OCI-LY7 (cell line): ENCODE results near the gene OR5A1. TPM values are rescaled to one million over a fixed set of nuclear protein-coding genes. Genes with fewer than 3 reads are reported as not detected.

ENCODE experiments used
- BruUV-seq: library from RNA; stranded (reverse); fragments of 400-500 nt; replicated peaks from 2 replicates; lab custom pipeline; 2021; lab: Mats Ljungman, UMichigan
- CTCF ChIA-PET: fragments of 300-600 bp; sonication (Branson Sonifier 250); formaldehyde crosslinking; loops from one replicate; lab custom pipeline; 2022; ENCODE audit warnings: antibody characterized with exemption; ENCODE audit not compliant: unreplicated experiment; lab: Charles Lee
- POLR2A ChIA-PET: fragments of 300-600 bp; sonication (Branson Sonifier 250); formaldehyde crosslinking; loops from one replicate; lab custom pipeline; 2022; ENCODE audit warnings: antibody characterized with exemption; lab: Charles Lee
- DNase-seq: peaks from one replicate; pipeline ENCODE4 v3.0.0-alpha.2; 2015; ENCODE audit warnings: low spot score
- H2AFZ ChIP-seq: fragments of 200-600 bp; sonication (generic), shearing (Covaris generic); 2 replicates; pipeline ENCODE4 v1.6.1; 2014; ENCODE audit warnings: mild to moderate bottlenecking, antibody characterized with exemption, low read length, moderate library complexity
- H3K27ac ChIP-seq: fragments of 200-600 bp; sonication (generic); 2 replicates; pipeline ENCODE4 v1.5.1; 2014; ENCODE audit warnings: mixed run types, low read depth, mild to moderate bottlenecking, moderate library complexity, low read length, inconsistent platforms; ENCODE audit not compliant: poor library complexity, severe bottlenecking
- H3K36me3 ChIP-seq: fragments of 200-600 bp; sonication (generic); 2 replicates; pipeline ENCODE4 v1.6.1; 2014; ENCODE audit warnings: mild to moderate bottlenecking, antibody characterized with exemption, low read length, moderate library complexity, mixed read lengths; ENCODE audit not compliant: insufficient read depth
- H3K4me1 ChIP-seq: fragments of 200-600 bp; sonication (generic); 2 replicates; pipeline ENCODE4 v1.5.1; 2014; ENCODE audit warnings: mild to moderate bottlenecking, low read length; ENCODE audit not compliant: insufficient read depth, poor library complexity, severe bottlenecking
- H3K4me2 ChIP-seq: fragments of 200-600 bp; sonication (generic); 2 replicates; pipeline ENCODE4 v1.6.1; 2014; ENCODE audit warnings: mild to moderate bottlenecking, low read length
- H3K4me3 ChIP-seq: fragments of 200-600 bp; sonication (generic); 2 replicates; pipeline ENCODE4 v1.5.1; 2014; ENCODE audit warnings: mild to moderate bottlenecking, low read depth, low read length; ENCODE audit not compliant: poor library complexity, severe bottlenecking
- H3K79me2 ChIP-seq: fragments of 200-600 bp; sonication (generic); 2 replicates; pipeline ENCODE4 v1.6.1; 2016; ENCODE audit warnings: low read depth, mild to moderate bottlenecking, low read length, moderate library complexity, mixed read lengths; ENCODE audit not compliant: insufficient read depth
- H3K9me2 ChIP-seq: fragments of 200-600 bp; sonication (generic); 2 replicates; pipeline ENCODE4 v1.6.1; 2016; ENCODE audit warnings: mild to moderate bottlenecking, low read length, mixed read lengths; ENCODE audit not compliant: insufficient read depth
- H3K9me3 ChIP-seq: fragments of 200-600 bp; sonication (generic); 2 replicates; pipeline ENCODE4 v1.6.1; 2014; ENCODE audit warnings: mild to moderate bottlenecking, mixed run types, low read length, mixed read lengths
- H4K20me1 ChIP-seq: fragments of 200-600 bp; sonication (generic); 2 replicates; pipeline ENCODE4 v1.6.1; 2014; ENCODE audit warnings: mild to moderate bottlenecking, antibody characterized with exemption, low read length, moderate library complexity, mixed read lengths; ENCODE audit not compliant: insufficient read depth
- EZH2phosphoT487 ChIP-seq: fragments of 200-600 bp; sonication (generic); IDR thresholded peaks from 2 replicates; pipeline ENCODE4 v1.6.1; 2018; ENCODE audit warnings: low read depth, borderline replicate concordance, mild to moderate bottlenecking, mixed run types, antibody characterized with exemption, low read length, moderate library complexity, mixed read lengths
- intact Hi-C: fragments of 100-400 bp; cut with micrococcal nuclease; formaldehyde crosslinking; loops from one replicate; pipeline ENCODE4 v1.10.0; 2022; ENCODE audit not compliant: unreplicated experiment
- total RNA-seq, 2 experiments: library from RNA; depleted of rRNA in 1 of 2; stranded (reverse); fragments of >200 nt in 1 of 2; shearing (Covaris generic) in 1 of 2; gene quantifications; 2 replicates each; pipeline ENCODE4 v1.2.3, GENCODE V29; 2014 to 2022
- TF ChIP-seq, protein P1 (sequence below): fragments of 200-600 bp; sonication (generic); conservative IDR thresholded peaks from 2 replicates; pipeline ENCODE4 v1.5.1; 2014; ENCODE audit warnings: mild to moderate bottlenecking, antibody characterized with exemption, low read length, moderate library complexity, mixed read lengths

Gene OR5A1
- total RNA-seq, 2 experiments from 2014 or later = not detected

DNA sequence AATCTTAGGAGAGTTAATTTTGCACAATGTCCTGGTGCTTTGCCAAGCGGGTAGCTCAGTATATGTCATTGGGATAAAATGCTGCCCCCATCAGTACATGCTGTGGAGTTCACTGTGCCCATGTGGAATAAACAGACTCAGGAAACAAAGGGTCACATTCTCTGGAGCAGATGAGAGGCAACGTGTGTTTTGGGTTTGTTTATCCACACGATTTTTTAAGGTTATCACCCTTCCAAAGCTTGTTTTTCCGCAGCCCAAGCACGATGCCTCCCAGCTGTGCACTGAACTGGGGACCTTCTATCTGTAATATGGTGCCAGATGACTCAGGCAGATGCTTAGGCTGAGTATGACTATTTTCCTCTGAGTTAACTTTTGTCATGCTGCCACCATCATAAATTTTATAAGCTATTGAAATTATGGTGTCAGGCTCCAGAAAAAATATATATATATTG lies 26.9 kb downstream of the OR5A1 start:
- Histone ChIP-seq H3K4me3 (no peak overlapping the region), H3K36me3 (no peaks in the 10 kb centered on the region), H3K4me2 (no peak overlapping the region), H3K27ac (no peak overlapping the region), H4K20me1 (no peaks in the 10 kb centered on the region), H3K4me1 (no peaks in the 10 kb centered on the region), H3K79me2 (no peaks in the 10 kb centered on the region), H3K9me3 (no peaks in the 10 kb centered on the region), H3K9me2 (no peaks in the 10 kb centered on the region), H2AFZ (no peak overlapping the region)
- TF ChIP-seq EZH2phosphoT487 = no peak
- TF ChIP-seq, protein P1, sequence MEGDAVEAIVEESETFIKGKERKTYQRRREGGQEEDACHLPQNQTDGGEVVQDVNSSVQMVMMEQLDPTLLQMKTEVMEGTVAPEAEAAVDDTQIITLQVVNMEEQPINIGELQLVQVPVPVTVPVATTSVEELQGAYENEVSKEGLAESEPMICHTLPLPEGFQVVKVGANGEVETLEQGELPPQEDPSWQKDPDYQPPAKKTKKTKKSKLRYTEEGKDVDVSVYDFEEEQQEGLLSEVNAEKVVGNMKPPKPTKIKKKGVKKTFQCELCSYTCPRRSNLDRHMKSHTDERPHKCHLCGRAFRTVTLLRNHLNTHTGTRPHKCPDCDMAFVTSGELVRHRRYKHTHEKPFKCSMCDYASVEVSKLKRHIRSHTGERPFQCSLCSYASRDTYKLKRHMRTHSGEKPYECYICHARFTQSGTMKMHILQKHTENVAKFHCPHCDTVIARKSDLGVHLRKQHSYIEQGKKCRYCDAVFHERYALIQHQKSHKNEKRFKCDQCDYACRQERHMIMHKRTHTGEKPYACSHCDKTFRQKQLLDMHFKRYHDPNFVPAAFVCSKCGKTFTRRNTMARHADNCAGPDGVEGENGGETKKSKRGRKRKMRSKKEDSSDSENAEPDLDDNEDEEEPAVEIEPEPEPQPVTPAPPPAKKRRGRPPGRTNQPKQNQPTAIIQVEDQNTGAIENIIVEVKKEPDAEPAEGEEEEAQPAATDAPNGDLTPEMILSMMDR = no peak
- no TSS peak for BruUV-seq
- intact Hi-C loops = no loop called here
- CTCF ChIA-PET = no interaction called here
- POLR2A ChIA-PET = interaction anchor here (0.6 kb wide), 1 partner anchor 109 kb away, joined by 3 read pairs; no protein-coding TSS in a partner anchor
- DNase-seq = no peak

DNA sequence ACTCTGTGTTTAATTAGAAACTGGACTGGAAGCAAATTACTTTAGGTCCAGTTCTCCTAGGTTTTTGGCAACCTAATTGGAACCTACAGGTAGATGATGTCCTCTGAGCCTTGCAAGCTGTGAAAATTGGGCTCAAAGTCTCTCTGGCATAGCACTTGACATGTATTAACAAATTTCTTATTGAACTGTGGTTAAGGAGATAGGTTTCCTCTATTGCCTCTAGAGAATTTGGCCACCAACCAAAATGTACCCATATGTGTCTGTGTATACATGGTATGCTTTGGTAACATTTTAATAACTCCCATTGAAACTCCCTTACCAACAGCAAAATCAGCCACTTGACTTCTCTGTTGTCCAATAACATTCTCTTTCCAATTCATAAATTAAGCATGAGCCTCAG lies 36.7 kb downstream of the OR5A1 start, which contains the start of gene OR4D10:
Gene OR4D10, plus strand, starts transcription at position 301 of the 400 bp plus-strand sequence. CDS start 4,115 bp downstream, outside the sequence.
- ChIA-PET POLR2A (no interaction called here), CTCF (no interaction called here)
- H4K20me1 ChIP-seq = no peaks in the 10 kb centered on the region
- no peaks in the 10 kb centered on the region for H3K79me2 ChIP-seq
- no TSS peak for BruUV-seq
- H3K4me1 ChIP-seq = peaks cover 8% of the 10 kb centered on the region
- no peaks in the 10 kb centered on the region for H3K36me3 ChIP-seq
- H3K27ac ChIP-seq = no peak within 1 kb of the TSS
- no peak within 1 kb of the TSS for H3K4me2 ChIP-seq
- no peak within 1 kb of the TSS for H2AFZ ChIP-seq
- intact Hi-C loops = no loop called here
- DNase-seq = no peak
- TF ChIP-seq, protein P1 = no peak
- TF ChIP-seq EZH2phosphoT487 = no peak
- no peaks in the 10 kb centered on the region for H3K9me3 ChIP-seq
- H3K4me3 ChIP-seq = no peak within 1 kb of the TSS
- no peaks in the 10 kb centered on the region for H3K9me2 ChIP-seq

DNA sequence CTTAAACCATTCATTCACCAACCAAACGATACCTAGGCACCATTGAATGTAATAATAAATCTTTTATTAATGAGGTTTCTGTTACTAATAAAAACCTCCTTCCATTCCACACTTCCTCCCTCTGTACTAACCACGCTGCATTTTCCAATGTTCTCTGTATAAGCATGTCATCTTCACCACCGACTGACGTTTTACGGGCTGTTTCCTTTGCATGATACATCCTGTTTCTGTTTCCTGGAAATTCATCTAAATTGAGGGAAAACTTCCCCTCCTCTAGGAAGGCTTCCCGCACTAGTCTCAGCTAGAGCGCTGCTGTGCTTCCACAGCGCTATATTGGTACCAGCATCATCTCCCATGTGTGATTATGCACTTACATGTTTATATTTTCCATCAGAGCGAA lies 38.9 kb downstream of the OR5A1 start:
- BruUV-seq = no TSS peak

More for the DNA sequence above, 38.9 kb downstream of the OR5A1 start:
- Histone ChIP-seq H3K4me3 (no peak overlapping the region), H3K4me2 (no peak overlapping the region), H3K4me1 (peaks cover 8% of the 10 kb centered on the region), H3K36me3 (no peaks in the 10 kb centered on the region), H4K20me1 (no peaks in the 10 kb centered on the region), H3K9me2 (no peaks in the 10 kb centered on the region), H3K27ac (no peak overlapping the region), H2AFZ (no peak overlapping the region), H3K79me2 (no peaks in the 10 kb centered on the region), H3K9me3 (no peaks in the 10 kb centered on the region)
- no peak for TF ChIP-seq EZH2phosphoT487
- TF ChIP-seq, protein P1 = no peak
- no peak for DNase-seq
- intact Hi-C loops = no loop called here
- ChIA-PET CTCF (no interaction called here), POLR2A (interaction anchor here (0.6 kb wide), 1 partner anchor 84 kb away, joined by 4 read pairs; no protein-coding TSS in a partner anchor)
